GM12875 (cell line): ENCODE data around the gene ADPRH.

ENCODE experiments used
- H3K4me3 ChIP-seq: one replicate; pipeline ENCODE4 v1.5.1; 2011; ENCODE audit warnings: low read depth, low read length, control low read depth
- CTCF ChIP-seq: IDR thresholded peaks from 2 replicates; pipeline ENCODE4 v1.5.1; 2011; ENCODE audit warnings: low read depth, mild to moderate bottlenecking, control low read depth, inconsistent platforms, low read length, moderate library complexity, borderline replicate concordance; ENCODE audit not compliant: insufficient read depth

The ADPRH gene

GRCh38 chr3:119628816-119629445 lies 49.6 kb downstream of the ADPRH start:
- peak overlapping the region; percentile 29 for H3K4me3 ChIP-seq
- TF ChIP-seq CTCF, result no peak

DNA sequence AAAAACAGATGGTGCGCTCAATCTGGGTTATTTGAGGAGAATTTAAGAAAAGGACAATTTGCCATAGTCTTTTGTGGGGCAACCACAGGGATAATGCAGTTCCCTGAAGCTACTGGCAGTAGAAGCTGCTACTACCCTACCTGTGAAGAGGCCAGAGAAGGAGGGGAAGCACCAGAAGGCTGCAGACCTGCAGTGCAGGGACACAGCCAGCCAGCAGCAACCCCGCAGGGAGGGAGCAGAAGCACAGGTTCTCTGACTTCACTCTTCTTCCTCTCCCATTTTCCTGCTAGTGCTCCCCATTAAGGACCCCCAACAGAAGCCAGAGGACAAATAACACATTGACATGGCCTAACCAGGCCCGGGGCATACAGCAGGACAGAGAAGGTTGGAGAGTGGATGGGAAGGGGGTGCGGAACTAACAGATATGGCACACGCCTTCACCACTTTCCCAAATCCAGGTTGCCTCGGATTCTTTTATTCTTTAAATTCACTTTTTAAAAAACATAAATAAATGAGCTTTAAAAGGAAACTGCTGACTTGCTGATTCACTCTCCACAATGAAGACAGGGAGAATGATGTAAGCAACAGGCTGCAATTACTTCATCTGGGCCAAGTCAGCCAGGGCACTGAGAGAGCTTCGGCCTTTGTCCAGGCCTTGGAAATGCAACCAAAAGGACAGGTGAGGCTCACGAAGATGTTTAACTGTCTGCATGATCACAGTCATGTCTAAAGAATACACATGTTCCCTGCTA lies 51.0 kb downstream of the ADPRH start:
- no peak overlapping the region for H3K4me3 ChIP-seq
- TF ChIP-seq CTCF, result no peak

- H3K4me3 ChIP-seq, result no peak overlapping the region
- TF ChIP-seq CTCF, result no peak
Measured at GRCh38 chr3:119630880-119631329, 51.6 kb downstream of the ADPRH start.

GRCh38 chr3:119631516-119631915 lies 52.2 kb downstream of the ADPRH start:
- TF ChIP-seq CTCF, result no peak
- H3K4me3 ChIP-seq, result no peak overlapping the region

DNA sequence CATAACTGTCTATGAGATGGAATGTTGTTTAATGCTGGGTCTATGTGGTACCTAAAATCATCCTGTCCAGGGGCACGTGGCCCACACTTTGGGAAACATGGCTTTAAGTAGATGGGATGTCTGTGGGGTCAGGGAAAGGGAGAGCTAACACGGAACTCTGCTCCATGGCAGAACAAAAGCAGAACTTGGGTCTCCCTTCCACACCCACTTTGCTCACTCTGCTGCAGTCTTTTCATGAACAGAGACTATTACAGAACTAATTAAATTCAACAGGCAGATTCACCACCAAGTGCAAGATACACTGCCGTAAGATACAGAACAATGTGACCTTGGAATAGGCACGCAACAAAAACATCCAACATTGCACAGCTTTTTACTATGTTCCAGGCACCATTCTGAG lies 52.9 kb downstream of the ADPRH start:
- no peak overlapping the region for H3K4me3 ChIP-seq
- TF ChIP-seq CTCF, result no peak

GRCh38 chr3:119632829-119633228 lies 53.5 kb downstream of the ADPRH start:
- TF ChIP-seq CTCF, result no peak
- no peak overlapping the region for H3K4me3 ChIP-seq

DNA sequence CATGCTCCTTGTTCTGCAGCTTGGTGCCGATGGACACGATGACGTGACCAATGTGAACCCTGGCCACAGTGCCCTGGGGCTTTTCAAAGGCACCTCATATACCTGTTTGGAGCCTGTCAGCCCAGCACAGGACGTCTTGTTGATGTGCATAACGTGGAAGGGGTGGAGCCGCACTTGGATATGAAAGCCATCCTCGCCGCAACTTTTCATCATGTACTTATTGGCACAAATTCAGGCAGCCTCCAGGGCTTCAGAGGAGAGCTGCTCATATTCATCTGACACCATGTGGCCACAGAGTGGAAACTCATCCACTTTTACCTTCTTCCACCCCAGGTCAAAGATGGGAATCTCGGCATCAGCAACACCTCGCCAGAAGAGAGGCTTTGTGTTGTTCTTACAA lies 56.4 kb downstream of the ADPRH start:
- no peak for TF ChIP-seq CTCF
- no peak overlapping the region for H3K4me3 ChIP-seq
